Kidney capillary endothelial cell (primary cell): Measurements from ENCODE around the gene DHRSX.
"Not testable (repeated sequence)": the region's sequence is repeated elsewhere in the genome, so short reads cannot be mapped to it uniquely, and the experiment has no call there.

Experiments used
- DNase-seq: peaks from one replicate; pipeline ENCODE4 v3.0.0-alpha.2; 2018; ENCODE audit warnings: low spot score

Gene DHRSX

DNA sequence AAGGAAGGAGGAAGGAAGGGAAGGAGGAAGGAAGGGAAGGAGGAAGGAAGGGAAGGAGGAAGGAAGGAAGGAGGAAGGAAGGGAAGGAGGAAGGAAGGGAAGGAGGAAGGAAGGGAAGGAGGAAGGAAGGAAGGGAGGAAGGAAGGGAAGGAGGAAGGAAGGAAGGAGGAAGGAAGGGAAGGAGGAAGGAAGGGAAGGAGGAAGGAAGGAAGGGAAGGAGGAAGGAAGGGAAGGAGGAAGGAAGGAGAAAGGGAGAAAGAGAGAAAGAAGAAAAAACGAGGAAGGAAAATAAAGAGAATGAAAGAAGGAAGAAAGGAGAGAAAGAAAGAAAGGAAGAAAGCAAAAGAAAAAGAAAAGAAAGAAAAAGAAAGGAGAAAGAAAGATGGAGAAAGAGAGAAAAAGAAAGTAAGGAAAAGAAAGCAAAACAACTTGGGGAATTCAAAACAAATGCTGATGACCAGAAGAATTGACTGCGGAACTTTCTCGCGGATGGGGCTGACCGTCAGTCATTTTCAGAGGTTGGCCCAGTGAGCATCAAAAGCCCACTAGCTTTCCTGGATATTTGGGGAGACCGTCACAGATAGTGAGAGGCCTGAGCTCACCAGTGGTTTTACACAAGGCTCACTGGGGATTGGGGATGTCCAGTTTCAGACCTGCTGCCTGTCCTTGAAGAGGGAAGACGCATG, 286.5 kb downstream of the DHRSX start:
- DNase-seq = not testable (repeated sequence)

DNA sequence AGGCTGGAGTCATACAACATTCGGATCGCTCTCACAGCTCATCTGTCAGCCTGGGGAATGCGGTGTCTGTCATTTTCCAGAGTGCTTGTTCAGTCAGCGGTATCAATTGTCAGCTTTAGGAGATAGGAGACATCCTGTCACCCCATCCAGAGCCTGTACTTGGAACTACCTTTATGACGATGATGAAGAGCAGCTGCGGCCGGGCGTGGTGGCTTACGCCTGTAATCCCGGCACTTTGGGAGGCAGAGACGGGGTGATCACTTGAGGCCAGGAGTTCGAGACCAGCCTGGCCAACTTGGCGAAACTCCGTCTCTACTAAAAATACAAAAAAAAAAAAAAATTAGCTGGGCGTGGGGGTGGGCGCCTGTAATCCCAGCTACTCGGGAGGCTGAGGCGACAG, 289.1 kb downstream of the DHRSX start:
- not testable (repeated sequence) for DNase-seq

DNA sequence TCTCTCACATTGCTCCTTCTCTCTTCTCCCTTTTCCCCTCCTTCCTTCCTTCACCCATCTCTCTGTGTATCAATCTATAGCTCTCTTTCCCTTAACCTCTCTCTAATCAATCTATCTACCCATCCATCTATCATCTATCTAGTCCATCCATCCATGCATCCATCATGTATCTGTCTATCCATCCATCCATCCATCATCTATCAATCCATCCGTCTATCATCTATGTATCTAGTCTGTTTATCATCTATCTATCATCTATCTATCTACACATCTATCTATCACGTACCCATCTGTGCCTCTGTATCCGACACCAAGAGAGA, 307.5 kb downstream of the DHRSX start:
- no peak for DNase-seq

DNA sequence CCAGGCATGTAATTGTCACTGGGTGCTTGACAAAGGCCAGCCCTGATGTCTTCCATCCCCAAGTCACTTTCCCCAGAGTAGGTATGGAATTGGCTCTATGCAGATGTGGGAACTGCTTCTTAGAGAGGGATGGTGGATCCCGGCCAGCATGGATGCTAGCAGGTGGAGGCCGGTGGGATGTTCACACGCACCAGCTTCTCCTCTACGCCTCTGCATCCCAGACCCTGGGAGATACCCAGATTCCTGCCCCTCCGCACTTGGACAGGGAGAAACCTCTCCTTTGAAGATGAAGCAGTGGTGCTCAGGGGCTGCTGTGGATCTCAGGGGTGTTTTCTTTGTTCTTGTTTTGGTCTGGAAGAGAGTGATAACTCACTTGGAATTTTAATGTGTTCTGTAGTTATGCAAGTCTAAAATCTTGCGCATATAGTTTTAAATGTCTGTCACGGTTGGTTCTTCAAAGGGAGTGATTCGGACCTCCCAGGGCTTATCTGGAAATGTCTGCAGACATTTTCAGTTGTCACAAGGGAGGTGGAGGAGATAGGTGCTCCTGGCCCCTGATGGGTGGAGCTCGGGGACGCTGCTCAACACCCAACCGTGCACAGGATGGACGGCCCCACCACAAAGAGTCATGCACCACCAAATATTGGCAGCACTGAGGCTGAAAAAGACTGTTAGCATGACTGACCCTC, 308.0 kb downstream of the DHRSX start:
- DNase-seq = no peak

DNA sequence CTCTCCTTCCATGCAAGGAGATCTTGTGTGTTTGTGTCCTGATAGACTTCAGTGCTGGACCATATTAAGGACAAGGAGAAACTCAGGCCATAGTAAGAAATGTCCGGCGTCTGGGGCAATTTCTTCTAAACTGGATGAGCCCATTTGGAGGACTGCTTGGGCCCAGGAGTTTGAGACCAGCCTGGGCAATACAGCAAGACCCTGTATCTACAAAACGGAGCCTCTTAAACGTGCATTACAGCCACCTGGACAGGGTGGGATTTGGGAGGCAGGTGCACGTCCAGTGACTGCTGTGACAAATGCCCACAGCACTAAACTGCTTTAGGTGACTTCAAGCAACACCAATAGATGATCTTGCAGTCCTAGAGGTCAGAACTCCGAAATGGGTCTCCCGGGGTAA, 311.9 kb downstream of the DHRSX start:
- no peak for DNase-seq

DNA sequence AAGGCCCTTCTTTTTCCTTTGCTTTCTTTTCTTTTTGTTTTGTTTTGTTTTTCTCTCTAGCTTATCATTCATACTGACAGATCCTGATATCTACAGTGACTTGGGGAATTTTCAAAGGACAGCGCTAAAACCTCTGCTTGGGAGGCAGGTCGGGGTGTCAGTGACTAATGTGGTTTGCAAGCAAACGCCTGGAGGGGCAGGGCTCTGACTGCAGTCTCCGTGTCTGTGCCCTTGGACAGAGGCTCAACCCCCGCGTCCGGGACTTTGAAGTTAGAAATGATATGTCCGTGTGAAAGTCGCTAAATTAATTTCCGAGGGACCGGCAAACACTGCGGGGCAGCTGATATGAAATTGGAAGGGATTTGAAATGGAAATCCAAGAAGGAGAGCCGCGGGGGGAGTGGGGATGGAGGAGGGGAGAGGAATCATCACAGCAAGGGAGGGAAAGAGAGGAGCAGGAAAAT, 312.4 kb downstream of the DHRSX start:
- DNase-seq = no peak

DNA sequence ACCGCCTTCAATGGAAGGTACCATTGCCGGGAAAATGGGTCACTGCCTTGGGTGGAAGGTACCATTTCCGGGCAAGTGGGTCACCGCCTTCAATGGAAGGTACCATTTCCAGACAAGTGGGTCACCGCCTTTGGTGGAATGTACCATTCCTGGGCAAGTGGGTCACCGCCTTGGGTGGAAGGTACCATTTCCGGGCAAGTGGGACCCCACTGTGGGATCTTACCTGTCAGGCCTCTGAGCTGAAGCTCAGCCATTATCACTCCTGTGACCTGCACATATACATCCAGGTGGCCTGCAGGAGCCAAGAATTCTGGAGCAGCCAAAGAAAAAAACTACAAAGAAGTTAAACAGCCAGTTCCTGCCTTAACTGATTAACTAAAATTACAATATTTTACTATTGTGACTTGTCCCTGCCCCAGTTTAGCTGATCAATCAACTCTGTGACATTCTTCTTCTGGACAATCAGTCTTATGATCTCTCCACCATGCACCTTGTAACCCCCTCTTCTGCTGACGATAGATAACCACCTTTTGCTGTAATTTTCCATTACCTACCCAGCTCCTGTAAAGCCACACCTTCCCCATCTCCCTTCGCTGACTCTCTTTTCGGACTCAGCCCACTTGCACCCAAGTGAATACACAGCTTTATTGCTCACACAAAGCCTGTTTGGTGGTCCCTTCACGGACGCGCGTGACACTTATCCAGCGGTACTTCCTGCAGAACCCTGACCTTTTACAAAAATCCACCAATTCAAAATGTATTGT, 313.2 kb downstream of the DHRSX start:
- DNase-seq = no peak

DNA sequence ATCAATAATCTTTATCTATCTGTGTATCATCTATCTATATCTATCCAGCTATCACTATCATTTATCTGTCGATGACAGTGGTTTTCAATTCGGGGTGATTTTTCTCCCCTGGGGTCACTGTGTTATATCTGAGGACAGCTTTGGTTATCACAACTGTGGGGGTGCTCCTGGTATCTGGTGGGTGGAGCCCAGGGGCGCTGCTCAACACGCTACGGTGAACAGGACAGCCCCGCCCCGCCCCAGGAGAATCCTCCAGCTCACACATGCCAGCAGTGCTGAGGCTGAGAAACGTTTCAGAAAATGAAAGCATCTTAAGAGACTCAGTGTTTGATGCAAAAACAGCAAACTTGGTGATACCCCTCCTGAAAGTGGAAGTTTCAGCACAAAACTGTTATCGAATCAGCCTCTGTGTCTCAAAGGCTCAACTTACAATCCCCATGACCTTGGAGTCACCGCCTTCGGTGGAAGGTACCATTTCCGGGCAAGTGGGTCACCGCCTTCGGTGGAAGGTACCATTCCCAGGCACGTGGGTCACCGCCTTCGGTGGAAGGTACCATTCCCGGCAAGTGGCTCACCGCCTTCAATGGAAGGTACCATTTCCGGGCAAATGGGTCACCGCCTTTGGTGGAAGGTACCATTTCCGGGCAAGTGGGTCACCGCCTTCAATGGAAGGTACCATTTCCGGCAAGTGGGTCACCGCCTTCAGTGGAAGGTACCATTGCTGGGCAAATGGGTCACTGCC, 315.3 kb downstream of the DHRSX start:
- no peak for DNase-seq

DNA sequence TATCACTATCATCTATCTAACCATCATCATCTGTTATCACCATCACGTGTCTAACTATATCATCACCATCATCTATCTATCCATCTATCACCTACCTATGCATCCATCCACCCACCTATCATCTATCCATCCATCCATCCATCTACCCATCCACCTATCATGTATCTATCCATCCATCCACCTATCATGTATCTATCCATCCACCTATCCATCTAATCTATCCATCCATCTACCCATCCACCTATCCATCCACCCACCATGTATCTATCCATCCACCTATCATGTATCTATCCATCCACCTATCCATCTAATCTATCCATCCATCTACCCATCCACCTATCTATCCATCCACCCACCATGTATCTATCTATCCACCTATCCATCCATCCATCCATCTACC, 316.7 kb downstream of the DHRSX start:
- no peak for DNase-seq

DNA sequence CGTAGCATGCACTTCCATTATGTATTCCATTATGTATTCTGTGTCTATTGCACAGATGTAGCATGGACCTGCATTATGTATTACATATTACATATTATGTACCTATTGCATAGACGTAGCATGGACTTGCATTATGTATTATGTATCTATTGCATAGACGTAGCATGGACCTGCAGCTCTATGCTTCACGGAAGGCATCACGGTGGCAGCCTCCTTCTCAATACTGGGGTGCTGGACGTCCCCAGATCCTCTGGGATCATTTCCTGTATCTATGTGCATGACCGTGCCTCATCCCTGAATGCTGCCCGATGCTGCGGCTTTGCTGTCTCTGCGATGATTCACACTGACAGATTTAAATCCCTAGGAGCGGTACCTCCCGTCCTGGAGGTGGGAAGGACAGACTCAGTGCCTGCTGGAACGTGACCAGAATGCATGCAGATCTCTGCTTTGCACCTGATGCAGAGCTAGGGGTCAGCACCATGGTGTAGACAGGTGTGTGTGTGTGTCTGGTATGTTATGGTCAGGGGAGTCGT, 317.5 kb downstream of the DHRSX start:
- DNase-seq = no peak

DNA sequence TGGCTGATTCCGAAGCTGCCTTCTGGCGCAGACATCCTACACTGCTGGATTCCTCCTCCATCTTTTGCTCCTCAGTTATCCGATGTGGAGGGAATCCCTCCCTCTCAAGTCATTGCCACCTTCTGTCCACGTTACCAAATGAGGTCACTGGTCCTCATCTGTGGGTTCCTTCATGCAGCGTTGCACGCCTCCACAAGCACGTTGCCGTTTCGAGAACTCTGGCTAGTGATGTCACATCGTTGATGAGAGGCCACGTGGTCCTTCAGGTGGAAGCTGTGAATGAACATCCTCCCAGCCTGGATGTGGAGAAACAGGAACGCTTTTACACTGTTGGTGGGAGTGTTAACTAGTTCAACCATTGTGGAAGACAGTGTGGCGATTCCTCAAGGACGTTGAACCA, 323.2 kb downstream of the DHRSX start:
- DNase-seq = no peak

DNA sequence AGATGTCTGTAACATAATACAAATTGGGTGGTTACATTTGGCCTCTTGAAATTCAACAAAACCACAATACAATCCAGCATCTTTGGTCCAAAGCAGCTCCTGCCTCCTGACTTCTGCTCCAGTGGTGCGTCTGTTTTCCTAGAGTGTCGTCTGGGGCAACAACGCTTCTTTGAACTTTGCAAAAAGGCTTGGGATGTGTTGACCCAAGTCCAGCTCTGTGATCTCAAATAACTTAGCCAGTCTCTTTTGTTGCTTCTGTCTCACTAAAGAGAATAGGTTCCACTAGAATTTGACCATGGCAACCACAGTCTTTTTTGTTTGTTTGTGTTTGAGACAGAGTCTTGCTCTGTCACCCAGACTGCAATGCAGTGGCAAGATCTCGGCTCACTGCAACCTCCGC, 324.0 kb downstream of the DHRSX start:
- no peak for DNase-seq

DNA sequence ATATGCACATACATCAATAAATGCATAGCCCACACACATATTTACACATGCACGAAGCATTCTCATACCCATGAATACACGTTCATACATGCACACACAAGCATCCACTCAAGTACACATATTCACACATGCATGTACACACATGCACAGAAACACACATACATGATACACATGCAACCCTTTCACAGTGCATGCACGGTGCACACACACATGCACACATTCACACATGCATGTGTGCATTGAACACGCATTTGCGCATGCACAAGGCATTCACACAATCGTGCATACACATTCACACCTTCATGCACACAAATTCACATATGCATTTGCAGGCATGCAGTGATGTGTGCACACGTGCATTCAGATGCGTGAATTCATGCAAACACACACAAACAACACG, 324.5 kb downstream of the DHRSX start:
- no peak for DNase-seq

DNA sequence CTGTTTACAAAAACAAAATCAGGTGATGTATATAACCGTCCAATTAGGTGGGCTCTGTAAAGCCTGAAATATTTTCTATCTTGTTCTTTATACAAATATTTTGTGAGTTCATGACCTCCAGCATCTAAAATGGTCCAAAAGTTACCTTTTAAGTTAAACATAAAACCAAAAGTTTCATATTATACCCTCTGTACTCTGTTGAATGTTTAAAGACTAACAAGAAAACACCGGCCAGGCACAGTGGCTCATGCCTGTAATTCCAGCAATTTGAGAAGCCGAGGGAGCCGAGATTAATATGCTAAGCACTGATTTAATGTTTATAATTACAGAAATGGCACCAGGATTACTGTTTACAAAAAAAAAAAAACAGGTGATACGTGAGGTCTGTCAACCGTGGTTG, 328.4 kb downstream of the DHRSX start:
- no peak for DNase-seq
